HCT116 (cell line): ENCODE data around the gene MEIOSIN. TPM values are rescaled to one million over a fixed set of nuclear protein-coding genes. Genes with fewer than 3 reads are reported as not detected.

Source experiments
- ATAC-seq: fragments of 200-7000 bp; cut with Tn5 transposase; 2 replicates; pipeline ENCODE4 v1.9.1; 2020; ENCODE audit warnings: mild to moderate bottlenecking, moderate library complexity
- BruUV-seq: library from RNA; stranded (reverse); fragments of 400-500 nt; replicated peaks from 2 replicates; lab custom pipeline; 2021; lab: Mats Ljungman, UMichigan
- CTCF ChIA-PET: fragments of 300-600 bp; sonication (Branson Sonifier 250); formaldehyde crosslinking; loops from one replicate; lab custom pipeline; 2021; ENCODE audit warnings: antibody characterized with exemption; lab: Charles Lee
- POLR2A ChIA-PET: fragments of 300-600, 350-600 bp; sonication (Branson Sonifier 250); formaldehyde crosslinking; loops from one replicate; lab custom pipeline; 2021; ENCODE audit warnings: antibody characterized with exemption; lab: Charles Lee
- RAD21 ChIA-PET, 2 experiments: fragments of 300-600 bp; sonication (Branson Sonifier 250); formaldehyde crosslinking; loops; one replicate each; lab custom pipeline; 2023; ENCODE audit warnings: low total read pairs in 2 of 2; ENCODE audit not compliant: uncharacterized antibody in 2 of 2, unreplicated experiment in 2 of 2, low non-redundant PET in 1 of 2; lab: Charles Lee
- DNase-seq: peaks from one replicate; pipeline ENCODE4 v3.0.0-alpha.2; 2010; ENCODE audit warnings: low read depth, low spot score
- H2AFZ ChIP-seq: fragments of 200-600 bp; shearing (Covaris generic), sonication (generic); 2 replicates; pipeline ENCODE4 v1.6.1; 2017; ENCODE audit warnings: low read depth, mixed run types, mixed read lengths, antibody characterized with exemption, low read length; ENCODE audit not compliant: poor library complexity, severe bottlenecking
- H3K27ac ChIP-seq: 2 replicates; pipeline ENCODE4 v1.5.1; 2012; ENCODE audit warnings: low read depth, low read length
- H3K27me3 ChIP-seq: fragments of 200-600 bp; sonication (generic); 2 replicates; pipeline ENCODE4 v1.6.1; 2016; ENCODE audit warnings: mixed run types, low read length, mixed read lengths; ENCODE audit not compliant: insufficient read depth
- H3K36me3 ChIP-seq, 2 experiments: fragments of 200-500 bp in 1 of 2; fragments of 200-600 bp in 1 of 2; sonication (Bioruptor generic) in 1 of 2; sonication (generic) in 1 of 2; 2 replicates each; pipeline versions ENCODE4 v1.5.1 to v1.6.1; 2014 to 2016; ENCODE audit warnings: low read length in 2 of 2, inconsistent platforms in 1 of 2, mixed read lengths in 1 of 2, mixed run types in 1 of 2; ENCODE audit not compliant: insufficient read depth in 2 of 2, control insufficient read depth in 1 of 2
- H3K4me1 ChIP-seq, 2 experiments: fragments of 200-600 bp in 1 of 2; sonication (generic) in 1 of 2; 2 replicates each; pipeline versions ENCODE4 v1.5.1 to v1.6.1; 2012 to 2017; ENCODE audit warnings: low read length in 2 of 2, inconsistent platforms in 1 of 2, mild to moderate bottlenecking in 1 of 2, mixed read lengths in 1 of 2, mixed run types in 1 of 2, moderate library complexity in 1 of 2; ENCODE audit not compliant: insufficient read depth in 2 of 2, control insufficient read depth in 1 of 2
- H3K4me2 ChIP-seq: fragments of 200-600 bp; sonication (generic); 2 replicates; pipeline ENCODE4 v1.6.1; 2017; ENCODE audit warnings: mixed run types, low read length, mixed read lengths
- H3K4me3 ChIP-seq, 2 experiments: fragments of 200-600 bp in 1 of 2; sonication (generic) in 1 of 2; replicated peaks in 1 of 2; 2 replicates each; pipeline ENCODE4 v1.5.1; 2011 to 2016; ENCODE audit warnings: low read length in 2 of 2, control low read depth in 1 of 2, low read depth in 1 of 2, mild to moderate bottlenecking in 1 of 2, mixed read lengths in 1 of 2, mixed run types in 1 of 2
- H3K79me2 ChIP-seq: fragments of 200-600 bp; sonication (generic); 2 replicates; pipeline ENCODE4 v1.6.1; 2017; ENCODE audit warnings: mild to moderate bottlenecking, mixed run types, low read length, moderate library complexity, mixed read lengths; ENCODE audit not compliant: insufficient read depth
- H3K9ac ChIP-seq: fragments of 200-600 bp; sonication (generic); 2 replicates; pipeline ENCODE4 v1.6.1; 2016; ENCODE audit warnings: low read length, mixed read lengths
- H3K9me2 ChIP-seq: fragments of 200-600 bp; sonication (generic), shearing (Covaris generic); 2 replicates; pipeline ENCODE4 v1.6.1; 2017; ENCODE audit warnings: mixed run types, mild to moderate bottlenecking, moderate library complexity; ENCODE audit not compliant: insufficient read depth
- H3K9me3 ChIP-seq, 2 experiments: fragments of 200-500 bp in 1 of 2; fragments of 200-600 bp in 1 of 2; sonication (Bioruptor generic) in 1 of 2; sonication (generic) in 1 of 2; 2 replicates each; pipeline ENCODE4 v1.6.1; 2014 to 2017; ENCODE audit warnings: low read length in 2 of 2, mixed read lengths in 2 of 2, inconsistent platforms in 1 of 2, low read depth in 1 of 2, mild to moderate bottlenecking in 1 of 2, mixed run types in 1 of 2, moderate library complexity in 1 of 2; ENCODE audit not compliant: control insufficient read depth in 1 of 2, insufficient read depth in 1 of 2
- H4K20me1 ChIP-seq: fragments of 200-600 bp; sonication (generic), shearing (Covaris generic); 2 replicates; pipeline ENCODE4 v1.6.1; 2017; ENCODE audit warnings: mixed run types, mild to moderate bottlenecking, moderate library complexity; ENCODE audit not compliant: insufficient read depth
- ATF3 ChIP-seq: IDR thresholded peaks from 2 replicates; pipeline ENCODE4 v1.6.1; 2012
- MAX ChIP-seq: IDR thresholded peaks from 2 replicates; pipeline ENCODE4 v1.6.1; 2012
- POLR2A ChIP-seq: IDR thresholded peaks from 2 replicates; pipeline ENCODE4 v1.7.0; 2011; ENCODE audit warnings: borderline replicate concordance; ENCODE audit not compliant: insufficient read depth, insufficient read length; ENCODE audit errors: extremely low read depth
- SP1 ChIP-seq: IDR thresholded peaks from 2 replicates; pipeline ENCODE4 v1.6.1; 2012; ENCODE audit warnings: low read depth
- ZNF274 ChIP-seq: fragments of 200-500 bp; sonication (Bioruptor generic); IDR thresholded peaks from 2 replicates; pipeline ENCODE4 v1.6.1; 2014; ENCODE audit warnings: mild to moderate bottlenecking, low read depth, low read length, inconsistent platforms
- intact Hi-C: fragments of 100-400 bp; cut with micrococcal nuclease; formaldehyde crosslinking; loops from 2 replicates; pipeline ENCODE4 v1.10.0; 2022
- total RNA-seq: library from RNA; stranded (reverse); gene quantifications from one replicate; pipeline ENCODE4 v1.2.1, GENCODE V29; 2021; ENCODE audit not compliant: unreplicated experiment
- TF ChIP-seq, protein P1 (sequence below), 3 experiments: fragments of 200-600 bp in 1 of 3; sonication (generic) in 1 of 3; IDR thresholded peaks in 2 of 3; conservative IDR thresholded peaks in 1 of 3; 2 replicates each; pipeline ENCODE4 v1.5.1; 2012 to 2017; ENCODE audit warnings: low read depth in 2 of 3, low read length in 2 of 3, antibody characterized with exemption in 1 of 3, borderline replicate concordance in 1 of 3, control low read depth in 1 of 3, mild to moderate bottlenecking in 1 of 3, mixed read lengths in 1 of 3, mixed run types in 1 of 3, moderate library complexity in 1 of 3; ENCODE audit not compliant: insufficient read depth in 1 of 3

The MEIOSIN gene
- total RNA-seq, 1 experiment from 2014 or later = 2.1 TPM

DNA sequence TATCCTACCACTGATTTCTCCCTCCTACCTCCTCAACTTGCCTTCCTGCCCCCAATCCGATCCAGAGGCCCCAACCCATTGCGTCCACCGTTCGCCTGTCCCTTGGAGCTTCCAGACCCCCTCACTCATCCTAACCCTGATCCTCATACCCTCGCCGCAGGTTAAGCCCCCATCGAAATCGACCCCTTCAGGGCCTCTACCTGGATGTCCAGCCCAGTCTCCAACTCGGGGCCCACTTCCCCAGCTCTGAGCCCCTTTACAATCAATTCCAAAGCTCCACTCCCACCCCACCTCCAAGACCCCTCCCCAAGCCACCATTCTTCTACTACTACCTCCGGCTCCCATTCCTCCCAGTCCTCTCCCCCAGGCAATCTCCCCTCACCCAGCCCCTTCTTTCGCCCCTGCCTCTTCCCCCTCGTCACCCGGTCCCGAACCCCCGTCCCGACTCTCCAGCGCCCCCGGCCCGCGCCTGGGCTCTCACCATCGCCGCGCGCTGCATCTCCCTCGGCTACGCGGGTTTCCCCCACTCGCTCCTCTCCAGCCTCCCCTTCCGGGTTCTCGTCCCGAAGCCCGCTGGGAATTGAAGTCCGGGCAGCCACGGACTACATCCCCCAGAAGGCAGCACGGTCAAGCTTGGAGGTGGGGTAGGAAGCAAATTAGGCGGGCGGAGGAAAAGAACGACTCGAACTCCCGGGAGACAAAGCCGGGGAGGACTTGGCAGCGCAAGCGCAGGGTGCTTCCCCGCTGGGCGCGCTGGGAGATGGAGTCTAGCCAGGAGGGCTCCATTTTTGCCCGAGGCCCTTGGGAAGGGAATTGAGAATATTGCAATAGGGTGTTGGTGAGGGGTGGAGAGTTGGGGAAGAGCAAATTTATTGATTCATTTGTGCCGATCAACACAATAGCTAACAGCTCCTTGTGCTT is 2.6 kb upstream of the MEIOSIN start, which contains the start of gene FBXO46 (continued):
- TF ChIP-seq, protein P1, sequence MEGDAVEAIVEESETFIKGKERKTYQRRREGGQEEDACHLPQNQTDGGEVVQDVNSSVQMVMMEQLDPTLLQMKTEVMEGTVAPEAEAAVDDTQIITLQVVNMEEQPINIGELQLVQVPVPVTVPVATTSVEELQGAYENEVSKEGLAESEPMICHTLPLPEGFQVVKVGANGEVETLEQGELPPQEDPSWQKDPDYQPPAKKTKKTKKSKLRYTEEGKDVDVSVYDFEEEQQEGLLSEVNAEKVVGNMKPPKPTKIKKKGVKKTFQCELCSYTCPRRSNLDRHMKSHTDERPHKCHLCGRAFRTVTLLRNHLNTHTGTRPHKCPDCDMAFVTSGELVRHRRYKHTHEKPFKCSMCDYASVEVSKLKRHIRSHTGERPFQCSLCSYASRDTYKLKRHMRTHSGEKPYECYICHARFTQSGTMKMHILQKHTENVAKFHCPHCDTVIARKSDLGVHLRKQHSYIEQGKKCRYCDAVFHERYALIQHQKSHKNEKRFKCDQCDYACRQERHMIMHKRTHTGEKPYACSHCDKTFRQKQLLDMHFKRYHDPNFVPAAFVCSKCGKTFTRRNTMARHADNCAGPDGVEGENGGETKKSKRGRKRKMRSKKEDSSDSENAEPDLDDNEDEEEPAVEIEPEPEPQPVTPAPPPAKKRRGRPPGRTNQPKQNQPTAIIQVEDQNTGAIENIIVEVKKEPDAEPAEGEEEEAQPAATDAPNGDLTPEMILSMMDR (IDR thresholded peaks at IDR 0.05 in 2 of 3, conservative IDR thresholded peaks at IDR 0.05 in 1 of 3; ENCODE audit: borderline replicate concordance in 1 of 3, insufficient read depth in 1 of 3, low read depth in 2 of 3, low read length in 2 of 3) = 0 out of 6 replicates have a peak, but pooled peaks of 1 of the 3 experiments have one; percentile 7
- TF ChIP-seq ATF3 = no peak

GRCh38 chr19:45739498-45740439 is 6.5 kb downstream of the MEIOSIN start:
- Histone ChIP-seq H3K9me3 (no peaks in the 10 kb centered on the region), H3K36me3 (no peaks in the 10 kb centered on the region), H3K27me3 (no peaks in the 10 kb centered on the region), H2AFZ (peak overlapping the region; percentile 73), H3K79me2 (no peaks in the 10 kb centered on the region), H3K4me1 (peaks cover 4 to 27% of the 10 kb centered on the region in 2 experiments; a peak in 3 of 4 replicates), H3K4me2 (peak overlapping the region; percentile 43)
- peak; percentile 78 for ATAC-seq
- POLR2A ChIA-PET = interaction anchor here (0.6 to 1.3 kb wide), 3 partner anchors 9 to 16 kb away, joined by 3 to 6 read pairs (median 3); partner anchors contain the start of gene FBXO46
- BruUV-seq = TSS peak; percentile 97
- TF ChIP-seq POLR2A (peak; percentile 67), MAX (peak; percentile 39), SP1 (peak; percentile 48; the same call in 1 of the 2 replicates), ZNF274 (no peak)
- TF ChIP-seq, all 23 proteins: peak for 3
- Histone ChIP-seq H3K27ac (no peak overlapping the region; the same call in 1 of the 2 replicates), H3K9me2 (no peaks in the 10 kb centered on the region), H3K4me3 (peak overlapping the region; percentile 19 to 33), H3K9ac (peak overlapping the region; percentile 31; the same call in 1 of the 2 replicates), H4K20me1 (no peaks in the 10 kb centered on the region)
- intact Hi-C loops = no loop called here
- peak; percentile 60 for DNase-seq
- ChIA-PET RAD21 (no interaction called here), CTCF (interaction anchor here (0.7 to 2.3 kb wide), 3 partner anchors 23 to 46 kb away, joined by 3 to 6 read pairs (median 3); partner anchors contain the start of gene SIX5)
